Aorta (tissue), 5 donors: ENCODE data around the gene SUCLG1. TPM values are rescaled to one million over a fixed set of nuclear protein-coding genes. Genes with fewer than 3 reads are reported as not detected.
"Not testable (repeated sequence)": the region's sequence is repeated elsewhere in the genome, so short reads cannot be mapped to it uniquely, and the experiment has no call there.

Experiments
- ATAC-seq: fragments of 200-7000 bp; cut with Tn5 transposase; one replicate; pipeline ENCODE4 v1.9.1; 2022; ENCODE audit warnings: moderate library complexity; ENCODE audit not compliant: low FRiP score
- DNase-seq, 2 donors: peaks; one replicate each; pipeline ENCODE4 v3.0.0-alpha.2; 2020
- H3K27ac ChIP-seq, 2 donors: one replicate each; pipeline ENCODE4 v1.5.1; 2013; ENCODE audit warnings: low read length in 2 of 2, mild to moderate bottlenecking in 2 of 2, moderate library complexity in 2 of 2, control low read depth in 1 of 2, inconsistent platforms in 1 of 2, low read depth in 1 of 2
- H3K27me3 ChIP-seq, 2 donors: one replicate each; pipeline ENCODE4 v1.6.1; 2013; ENCODE audit warnings: control low read depth in 1 of 2, low read length in 1 of 2, mild to moderate bottlenecking in 1 of 2, moderate library complexity in 1 of 2; ENCODE audit not compliant: insufficient read depth in 2 of 2, control insufficient read depth in 1 of 2
- H3K36me3 ChIP-seq, 2 donors: one replicate each; pipeline ENCODE4 v1.6.1; 2013; ENCODE audit warnings: control low read depth in 1 of 2, low read length in 1 of 2, mild to moderate bottlenecking in 1 of 2; ENCODE audit not compliant: insufficient read depth in 2 of 2, control insufficient read depth in 1 of 2
- H3K4me1 ChIP-seq, 2 donors: one replicate each; pipeline ENCODE4 v1.6.1; 2013; ENCODE audit warnings: low read length in 2 of 2, control low read depth in 1 of 2, mild to moderate bottlenecking in 1 of 2, moderate library complexity in 1 of 2; ENCODE audit not compliant: insufficient read depth in 2 of 2, control insufficient read depth in 1 of 2
- H3K4me3 ChIP-seq, 2 donors: one replicate each; pipeline ENCODE4 v1.5.1; 2013; ENCODE audit warnings: low read length in 2 of 2, control low read depth in 1 of 2, mild to moderate bottlenecking in 1 of 2
- H3K9me3 ChIP-seq: one replicate; pipeline ENCODE4 v1.6.1; 2013; ENCODE audit warnings: mild to moderate bottlenecking, low read length; ENCODE audit not compliant: control insufficient read depth
- WGBS, 2 donors: extraction: QIAGEN DNeasy Blood & Tissue Kit; methylation state at CpG; one replicate each; pipeline ENCODE4 v1.1.7; 2013; 5-methylcytosine and 5-hydroxymethylcytosine counted together
- intact Hi-C, 2 donors: fragments of 100-400 bp; cut with DNase I; formaldehyde crosslinking; loops; one replicate each; pipeline versions ENCODE4 v1.14.2 to v1.15.0; 2022
- polyA plus RNA-seq, 2 donors: library from polyadenylated mRNA; stranded (reverse); fragments of 200-250 nt; gene quantifications; one replicate each; pipeline ENCODE4 v1.2.3, GENCODE V29; 2013
- total RNA-seq, 2 donors: library from RNA; stranded (reverse); fragmentation: NEBNext Ultra II Directional; extraction: Animal tissue kit (Norgen Biotek cat#: 25700); gene quantifications; one replicate each; pipeline ENCODE4 v1.2.1, GENCODE V29; 2021
- donor health status: healthy with polysubstance abuse.
- donor health status: Bipolar disorder and iron deficiency.
- donor health status: DM: no; HTN: no; CAD: no.
- donor health status: DM: no; HTN: no; CAD: no.
- donor health status: DM: yes; HTN: yes; CAD: no.

SUCLG1 gene
- total and polyA plus RNA-seq, 4 donors: 44.7 to 117 (median 50.3) TPM

DNA sequence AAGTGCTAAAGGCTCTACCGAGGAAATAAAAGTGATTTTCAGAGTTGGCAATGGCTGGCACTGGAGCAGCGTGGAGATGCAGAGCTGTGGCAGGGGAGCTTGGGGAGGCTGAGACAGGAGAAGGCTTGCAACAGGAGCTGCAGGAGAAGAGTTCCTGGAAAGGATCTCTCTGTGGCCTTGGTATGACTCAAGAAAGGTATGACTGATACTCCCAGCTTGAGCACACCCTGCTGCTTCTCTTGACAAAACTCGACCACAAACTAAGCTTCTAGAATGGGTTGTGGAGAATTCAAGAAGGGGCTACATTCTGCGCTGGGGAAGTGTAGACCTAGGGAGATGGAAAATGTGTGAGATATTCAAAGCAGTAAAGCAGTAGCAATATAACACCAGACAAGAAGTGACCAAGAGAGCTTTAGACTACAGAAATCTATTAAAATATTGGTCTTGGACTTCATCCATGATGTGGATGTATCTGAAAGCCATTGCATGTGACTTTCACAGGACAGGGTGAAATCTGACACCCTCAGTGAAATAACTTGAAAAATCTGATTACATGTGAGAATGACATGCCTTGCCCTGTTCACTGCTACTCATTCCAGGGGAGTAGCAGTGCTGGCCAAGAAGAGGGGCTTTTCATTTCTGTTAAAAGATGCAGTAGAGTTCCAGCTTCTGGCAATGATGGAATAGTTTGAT, 41.5 kb downstream of the SUCLG1 start:
- peaks cover 0 to 2% of the 10 kb centered on the region in 2 donors for H3K36me3 ChIP-seq
- H3K4me1 ChIP-seq: no peaks in the 10 kb centered on the region
- intact Hi-C loops: no loop called here
- H3K27me3 ChIP-seq: peaks cover 0 to 4% of the 10 kb centered on the region in 2 donors
- DNase-seq (no peak), ATAC-seq (no peak)
- no peak overlapping the region for H3K4me3 ChIP-seq
- H3K9me3 ChIP-seq: no peaks in the 10 kb centered on the region
- WGBS, 2 donors: 68 to 73% methylated on average over 4 of the region's 4 CpGs
- no peak overlapping the region for H3K27ac ChIP-seq

DNA sequence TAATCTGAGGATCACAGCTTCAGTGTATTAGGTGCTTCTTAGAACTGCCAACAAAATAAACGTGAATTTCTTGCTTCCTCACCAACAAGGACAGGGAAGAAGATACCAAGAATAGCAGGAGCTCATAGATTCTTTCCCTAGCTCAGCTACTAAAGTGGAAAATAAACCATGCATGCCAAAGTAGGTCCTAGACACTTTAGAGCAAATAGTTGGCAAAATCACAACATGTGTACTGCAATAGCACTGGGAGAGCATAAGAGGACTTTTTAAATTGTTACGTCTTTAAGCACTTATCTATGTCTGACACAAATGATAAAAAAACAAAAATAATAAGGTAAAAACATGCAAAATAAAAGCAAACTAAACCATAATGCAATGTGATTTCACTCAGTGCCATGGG, 49.5 kb downstream of the SUCLG1 start:
- intact Hi-C loops: no loop called here
- Histone ChIP-seq H3K4me1 (no peaks in the 10 kb centered on the region), H3K27ac (no peak overlapping the region), H3K27me3 (peaks cover 0 to 2% of the 10 kb centered on the region in 2 donors), H3K36me3 (no peaks in the 10 kb centered on the region), H3K4me3 (no peak overlapping the region), H3K9me3 (no peaks in the 10 kb centered on the region)
- DNase-seq (no peak), ATAC-seq (no peak)
- WGBS, 2 donors: 42 to 54% methylated on average over 2 of the region's 2 CpGs

GRCh38 chr2:84402111-84402510, 57.0 kb downstream of the SUCLG1 start:
- ATAC-seq, DNase-seq, H3K27ac ChIP-seq, H3K9me3 ChIP-seq, intact Hi-C loops, H3K4me1 ChIP-seq, H3K36me3 ChIP-seq, H3K27me3 ChIP-seq, H3K4me3 ChIP-seq: not testable (repeated sequence)
- 84 to 89% methylated on average over 3 of the region's 3 CpGs for WGBS, 2 donors

- H3K36me3 ChIP-seq, intact Hi-C loops, H3K4me3 ChIP-seq, H3K27me3 ChIP-seq, H3K27ac ChIP-seq, H3K4me1 ChIP-seq, ATAC-seq, DNase-seq, H3K9me3 ChIP-seq: not testable (repeated sequence)
- 93 to 100% methylated on average over 1 of the region's 1 CpG for WGBS, 2 donors
These were observed 59.2 kb downstream of the SUCLG1 start for GRCh38 chr2:84399839-84400238.

- 2 to 12% methylated on average over 3 of the region's 3 CpGs for whole genome bisulfite sequencing, 2 donors
- Histone ChIP-seq H3K4me1 (no peaks in the 10 kb centered on the region), H3K36me3 (no peaks in the 10 kb centered on the region), H3K27ac (no peak overlapping the region), H3K4me3 (no peak overlapping the region), H3K27me3 (no peaks in the 10 kb centered on the region), H3K9me3 (no peaks in the 10 kb centered on the region)
- DNase-seq (no peak), ATAC-seq (no peak)
- intact Hi-C loops: no loop called here
These were observed 63.3 kb downstream of the SUCLG1 start for GRCh38 chr2:84395820-84396219.

- intact Hi-C loops: no loop called here
These were observed 64.5 kb downstream of the SUCLG1 start for GRCh38 chr2:84394628-84395027.

GRCh38 chr2:84393829-84394228, 65.3 kb downstream of the SUCLG1 start:
- no peaks in the 10 kb centered on the region for H3K36me3 ChIP-seq
- no peak overlapping the region for H3K4me3 ChIP-seq
- no peak overlapping the region for H3K27ac ChIP-seq
- no peaks in the 10 kb centered on the region for H3K4me1 ChIP-seq
- no peaks in the 10 kb centered on the region for H3K9me3 ChIP-seq
- no peak for ATAC-seq
- no peak for DNase-seq
- no peaks in the 10 kb centered on the region for H3K27me3 ChIP-seq
- intact Hi-C loops: no loop called here

More at GRCh38 chr2:84394628-84395027, 64.5 kb downstream of the SUCLG1 start:
- Histone ChIP-seq H3K4me1 (no peaks in the 10 kb centered on the region), H3K9me3 (no peaks in the 10 kb centered on the region), H3K27ac (no peak overlapping the region), H3K36me3 (no peaks in the 10 kb centered on the region), H3K27me3 (no peaks in the 10 kb centered on the region), H3K4me3 (no peak overlapping the region)
- DNase-seq (no peak), ATAC-seq (no peak)
- 50 to 61% methylated on average over 2 of the region's 2 CpGs for WGBS, 2 donors

GRCh38 chr2:84389794-84390193, 69.3 kb downstream of the SUCLG1 start:
- no peak for ATAC-seq
- 53 to 57% methylated on average over 1 of the region's 1 CpG for WGBS, 2 donors

GRCh38 chr2:84388921-84389490, 70.1 kb downstream of the SUCLG1 start:
- no peak overlapping the region for H3K4me3 ChIP-seq
- no peaks in the 10 kb centered on the region for H3K36me3 ChIP-seq
- no peaks in the 10 kb centered on the region for H3K9me3 ChIP-seq
- no peaks in the 10 kb centered on the region for H3K27me3 ChIP-seq
- peak; percentile 29 for ATAC-seq
- WGBS, 2 donors: 86% methylated on average over 9 of the region's 9 CpGs
- no peak for DNase-seq
- intact Hi-C loops: no loop called here
- H3K4me1 ChIP-seq: no peaks in the 10 kb centered on the region
- H3K27ac ChIP-seq: no peak overlapping the region

More at GRCh38 chr2:84389794-84390193, 69.3 kb downstream of the SUCLG1 start:
- Histone ChIP-seq H3K4me1 (no peaks in the 10 kb centered on the region), H3K36me3 (no peaks in the 10 kb centered on the region), H3K4me3 (no peak overlapping the region), H3K27ac (no peak overlapping the region), H3K27me3 (no peaks in the 10 kb centered on the region), H3K9me3 (no peaks in the 10 kb centered on the region)
- DNase-seq: no peak
- intact Hi-C loops: no loop called here
